Activated T-cell treated with anti-CD3 and anti-CD28 coated beads, Interleukin-2, amount 50 U/mL, for 1 hour (primary cell): ENCODE data around the gene PDRG1.
"Not testable (repeated sequence)": the region's sequence is repeated elsewhere in the genome, so short reads cannot be mapped to it uniquely, and the experiment has no call there.

ENCODE experiments used
- DNase-seq: peaks from one replicate; pipeline ENCODE4 v3.0.0-alpha.2; 2020

Gene PDRG1

DNA sequence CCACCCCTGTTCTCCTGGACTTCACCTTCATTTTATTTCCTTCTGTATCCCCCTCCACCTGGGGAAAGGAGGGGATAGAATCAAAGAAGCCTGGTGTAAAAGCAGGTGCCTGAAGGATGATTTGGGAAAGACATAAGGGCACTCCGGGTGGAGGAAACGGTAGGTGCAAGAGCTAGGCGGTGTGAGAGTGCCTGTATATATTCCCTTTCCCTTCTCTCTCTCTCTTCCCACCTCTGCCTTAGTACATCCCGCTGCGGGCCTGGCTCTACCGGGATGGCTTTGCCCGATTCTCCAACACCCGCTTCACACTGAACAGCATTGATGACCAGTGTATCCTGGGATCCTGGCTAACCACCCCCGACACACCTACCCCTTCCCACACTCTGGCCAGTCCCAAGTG is 26.2 kb downstream of the PDRG1 start:
- no peak for DNase-seq

DNA sequence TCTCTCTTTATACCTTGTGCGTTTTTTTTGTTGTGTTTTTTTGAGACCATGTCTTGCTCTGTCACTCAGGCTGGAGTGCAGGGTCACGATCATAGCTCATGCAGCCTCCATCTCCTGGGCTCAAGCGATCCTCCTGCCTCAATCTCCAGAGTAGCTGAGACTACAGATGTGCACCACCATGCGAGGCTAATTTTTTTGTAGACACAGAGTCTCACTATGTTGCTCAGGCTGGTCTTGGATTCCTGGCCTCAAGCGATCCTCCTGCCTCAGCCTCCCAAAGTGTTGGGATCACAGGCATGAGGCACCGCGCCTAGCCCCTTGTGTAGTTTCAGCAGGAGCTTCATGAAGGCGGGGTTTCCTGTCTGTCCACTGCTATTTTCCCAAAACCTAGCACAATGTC is 27.3 kb downstream of the PDRG1 start:
- no peak for DNase-seq

DNA sequence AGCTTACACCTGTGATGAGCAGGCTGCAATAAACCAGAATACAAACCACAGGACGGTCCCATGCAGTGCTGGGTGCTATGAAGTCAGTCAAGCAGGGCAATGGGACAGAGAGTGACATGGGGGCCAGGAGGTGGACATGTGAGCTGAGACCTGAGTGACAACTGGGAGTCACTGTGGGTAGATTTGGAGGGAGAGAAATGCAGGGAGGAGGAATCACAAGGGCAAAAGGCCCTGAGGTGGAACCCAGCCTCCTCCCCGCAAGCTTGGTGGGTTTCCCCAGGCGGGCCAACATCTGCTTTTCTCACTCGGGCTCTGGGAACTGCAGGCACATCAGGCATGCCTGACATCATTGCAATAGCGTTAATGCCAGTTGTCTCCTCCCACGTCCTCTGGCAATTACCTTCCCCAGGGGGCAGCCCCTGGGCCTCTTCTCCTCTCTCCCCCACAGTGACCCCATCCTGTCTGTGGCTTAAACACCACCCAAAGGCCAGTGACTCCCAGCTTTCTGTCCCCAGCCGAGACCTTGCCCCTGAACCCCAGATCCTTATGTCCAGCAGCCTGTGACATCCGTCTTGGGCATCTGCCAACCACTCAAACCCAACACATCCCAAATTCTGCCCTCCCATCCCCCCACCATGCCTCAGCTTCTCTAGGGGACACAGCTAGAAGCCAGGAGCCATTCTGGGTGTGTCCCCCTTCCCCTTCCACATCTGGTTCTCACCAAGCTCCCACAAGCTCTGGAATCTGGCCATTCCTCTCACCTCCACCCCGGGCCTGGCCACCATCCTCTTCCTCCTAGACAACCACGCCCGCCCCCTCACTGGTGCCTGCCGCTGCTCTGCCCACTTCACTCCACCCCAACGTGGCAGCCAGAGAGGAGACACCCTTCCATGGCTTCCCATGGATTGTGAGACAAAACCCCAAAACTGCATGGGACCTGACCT is 28.2 kb downstream of the PDRG1 start:
- DNase-seq: no peak

DNA sequence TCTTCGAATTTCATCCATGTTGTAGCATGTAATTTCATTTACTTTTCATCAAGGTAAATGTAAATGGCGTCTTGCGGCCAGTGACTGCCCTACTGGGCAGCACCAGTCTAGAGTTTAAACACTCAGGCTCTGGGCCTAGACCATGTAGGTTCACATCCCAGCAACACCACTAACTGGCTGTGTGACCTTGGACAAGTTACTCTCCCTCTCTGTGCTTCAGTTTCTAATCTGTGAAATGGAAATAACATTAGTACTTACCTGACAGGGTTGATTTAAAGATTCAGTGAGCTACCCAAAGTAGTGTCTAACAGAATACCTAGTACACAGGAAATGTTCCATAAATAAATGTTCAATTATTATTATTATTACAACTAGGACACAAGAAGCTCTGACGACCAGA is 29.3 kb downstream of the PDRG1 start:
- DNase-seq: no peak

- no peak for DNase-seq
Measured at GRCh38 chr20:31922181-31922580, 29.7 kb downstream of the PDRG1 start.

DNA sequence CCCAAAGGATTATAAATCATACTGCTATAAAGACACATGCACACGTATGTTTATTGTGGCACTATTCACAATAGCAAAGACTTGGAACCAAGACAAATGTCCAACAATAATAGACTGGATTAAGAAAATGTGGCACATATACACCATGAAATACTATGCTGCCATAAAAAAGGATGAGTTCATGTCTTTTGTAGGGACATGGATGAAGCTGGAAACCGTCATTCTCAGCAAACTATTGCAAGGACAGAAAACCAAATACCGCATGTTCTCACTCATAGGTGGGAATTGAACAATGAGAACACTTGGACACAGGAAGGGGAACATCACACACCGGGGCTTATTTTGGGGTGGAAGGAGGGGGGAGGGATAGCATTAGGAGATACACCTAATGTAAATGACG is 30.4 kb downstream of the PDRG1 start:
- not testable (repeated sequence) for DNase-seq

- no peak for DNase-seq
Measured at GRCh38 chr20:31920275-31920855, 31.5 kb downstream of the PDRG1 start.

DNA sequence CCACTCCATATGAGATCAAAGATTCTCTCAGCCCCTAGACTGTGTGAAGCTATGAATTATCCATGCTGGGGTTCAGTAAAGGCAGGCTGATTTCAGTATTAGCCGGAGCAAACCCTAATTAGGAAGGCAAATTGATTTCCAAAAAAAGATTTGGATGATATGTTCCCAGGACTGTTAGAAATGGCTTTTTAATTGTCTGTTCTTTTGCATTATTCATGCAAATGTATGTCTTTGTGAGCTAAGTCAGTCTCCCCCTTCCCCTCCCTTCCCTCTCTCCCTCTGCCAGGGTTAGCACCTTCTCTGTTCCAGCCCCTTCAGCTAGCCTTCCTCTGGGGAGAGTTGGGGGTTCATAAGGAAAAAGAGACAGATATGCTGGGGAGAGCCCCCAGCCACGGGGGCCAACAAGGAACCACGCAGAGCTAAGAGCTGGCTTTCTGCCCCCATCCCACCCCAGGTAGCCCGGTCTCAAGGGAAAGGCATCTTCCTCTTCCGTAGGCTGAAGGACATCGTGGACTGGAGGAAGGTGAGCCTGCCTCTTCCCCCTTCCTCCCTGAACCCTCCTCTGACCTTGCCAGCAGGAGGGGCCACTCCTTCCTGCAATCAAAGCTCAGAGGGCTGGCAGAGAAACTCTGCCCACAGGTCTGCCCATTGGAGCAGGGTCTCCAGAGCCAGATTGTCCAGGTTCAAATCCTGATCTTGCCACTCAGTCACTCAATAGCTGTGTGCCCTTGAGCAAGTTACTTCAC is 32.3 kb downstream of the PDRG1 start:
- no peak for DNase-seq

DNA sequence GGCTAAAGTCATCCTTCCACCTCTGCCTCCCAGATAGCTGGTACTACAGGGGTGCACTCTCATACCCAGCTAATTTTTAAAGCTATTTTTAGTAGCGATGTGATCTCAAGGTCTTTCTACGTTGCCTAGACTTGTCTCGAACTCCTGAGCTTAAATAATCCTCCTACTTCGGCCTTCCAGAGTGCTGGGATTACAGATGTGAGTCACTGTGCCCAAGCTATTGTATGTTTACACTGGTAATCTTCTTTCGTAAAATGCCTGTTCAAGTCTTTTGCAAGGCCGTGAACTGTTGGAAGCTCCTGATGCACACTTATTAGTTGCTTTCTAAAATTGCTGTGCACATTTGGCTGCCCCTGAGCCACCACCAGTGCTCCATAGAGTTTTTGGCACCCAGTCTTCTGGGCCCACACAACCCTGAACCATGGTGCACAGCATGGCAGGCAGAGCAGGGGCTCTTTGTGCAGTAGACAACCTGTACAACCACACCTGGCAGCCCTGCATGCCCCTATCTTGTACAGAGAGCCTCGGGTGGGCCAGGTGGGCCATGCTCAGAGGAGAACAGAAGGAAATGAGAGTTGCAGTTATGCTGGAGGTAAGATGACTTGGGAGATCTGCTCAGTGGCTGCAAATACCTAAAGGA is 33.3 kb downstream of the PDRG1 start:
- no peak for DNase-seq

DNA sequence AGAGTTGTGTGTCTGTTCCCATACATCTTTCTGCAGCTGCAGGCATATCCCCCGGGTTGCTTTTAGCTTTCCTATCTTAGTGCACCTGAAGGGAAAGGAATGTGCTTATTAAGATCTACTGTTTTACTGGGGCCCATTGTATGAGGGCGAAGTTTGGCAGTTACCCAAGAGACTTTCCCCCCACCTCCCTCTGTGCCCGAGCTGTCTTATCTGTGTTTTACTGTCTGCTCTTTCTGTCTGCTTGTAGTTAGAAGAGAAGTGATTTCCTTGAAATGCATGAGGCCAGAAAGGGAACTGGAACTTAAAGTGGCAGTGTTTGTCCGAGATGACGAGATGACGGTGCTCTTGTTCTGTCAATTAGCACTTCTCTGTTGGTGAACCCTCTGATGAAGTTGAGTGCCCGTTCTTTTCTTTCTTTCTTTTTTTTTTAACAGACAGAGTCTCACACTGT is 33.9 kb downstream of the PDRG1 start:
- DNase-seq: not testable (repeated sequence)

GRCh38 chr20:31916708-31917107 is 35.1 kb downstream of the PDRG1 start:
- no peak for DNase-seq

- DNase-seq: no peak
Measured at GRCh38 chr20:31915491-31916280, 36.2 kb downstream of the PDRG1 start.

GRCh38 chr20:31914170-31914569 is 37.7 kb downstream of the PDRG1 start:
- DNase-seq: no peak

- DNase-seq: no peak
Measured at GRCh38 chr20:31913431-31914157, 38.3 kb downstream of the PDRG1 start.

DNA sequence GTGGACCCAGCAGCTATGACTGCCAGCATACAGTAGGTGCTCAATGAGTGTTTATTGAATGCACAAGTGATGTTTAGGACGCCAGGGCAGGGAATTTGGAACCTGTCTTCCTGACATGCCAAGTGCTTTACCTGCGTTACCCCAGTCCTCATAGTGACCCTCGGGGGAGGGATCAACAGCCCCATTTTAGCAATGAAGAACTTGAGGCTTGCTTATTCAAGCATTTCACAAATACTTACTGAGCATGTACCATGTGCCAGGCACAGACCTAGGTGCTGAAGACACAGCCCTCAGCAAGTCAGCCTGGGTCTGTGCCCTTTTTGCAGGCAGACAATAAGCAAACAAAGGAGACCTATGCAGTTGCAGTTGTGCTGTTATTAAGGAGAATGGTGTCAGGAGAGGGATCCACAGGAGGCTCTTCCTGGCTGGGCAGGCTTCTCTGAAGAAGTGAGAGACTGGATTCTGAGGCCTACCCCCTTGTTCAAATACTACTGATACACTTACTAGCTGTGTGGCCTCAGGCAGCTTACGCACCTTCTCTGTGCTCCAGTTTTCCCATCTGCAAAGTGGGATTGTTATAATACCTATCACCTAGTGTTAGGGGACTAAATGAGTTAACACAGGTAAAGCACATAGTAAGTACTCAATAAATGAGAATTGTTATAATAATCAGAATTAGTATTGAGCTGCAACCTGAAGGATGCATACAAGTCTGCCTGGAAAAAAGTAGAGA is 41.6 kb downstream of the PDRG1 start:
- no peak for DNase-seq

DNA sequence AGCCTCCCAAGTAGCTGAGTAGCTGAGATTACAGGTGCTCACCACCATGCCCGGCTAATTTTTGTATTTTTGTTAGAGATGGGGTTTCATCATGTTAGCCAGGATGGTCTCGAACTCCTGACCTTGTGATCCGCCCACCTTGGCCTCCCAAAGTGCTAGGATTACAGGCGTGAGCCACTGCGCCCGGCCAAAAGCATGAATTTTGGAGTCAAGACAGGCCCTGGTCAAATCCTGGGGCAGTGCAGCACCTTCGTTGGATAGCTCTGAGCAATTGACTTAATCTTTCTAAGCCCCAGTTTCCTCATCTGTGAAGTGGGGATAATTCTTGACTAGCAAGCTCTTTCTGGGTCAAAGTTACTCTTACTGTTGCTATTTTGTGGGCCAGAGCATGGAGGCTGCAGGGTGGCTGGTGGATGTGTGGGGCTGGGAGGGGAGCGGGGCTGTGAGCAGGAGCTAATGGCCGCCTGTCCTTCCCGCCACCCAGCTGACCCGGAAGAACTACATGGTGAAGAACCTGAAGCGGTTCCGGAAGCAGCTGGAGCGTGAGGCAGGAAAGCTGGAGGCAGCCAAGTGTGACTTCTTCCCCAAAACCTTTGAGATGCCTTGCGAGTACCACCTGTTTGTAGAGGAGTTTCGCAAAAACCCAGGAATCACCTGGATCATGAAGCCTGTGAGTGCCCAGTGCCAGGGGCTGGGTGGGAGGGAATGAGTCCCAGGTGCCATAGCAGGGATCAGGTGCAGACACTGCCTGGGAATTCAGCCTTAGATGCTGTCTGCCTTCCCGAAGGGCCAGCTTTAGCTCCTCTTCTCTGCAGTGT is 42.4 kb downstream of the PDRG1 start:
- DNase-seq: no peak

GRCh38 chr20:31908424-31908823 is 43.4 kb downstream of the PDRG1 start:
- DNase-seq: no peak

GRCh38 chr20:31908016-31908415 is 43.8 kb downstream of the PDRG1 start:
- no peak for DNase-seq

DNA sequence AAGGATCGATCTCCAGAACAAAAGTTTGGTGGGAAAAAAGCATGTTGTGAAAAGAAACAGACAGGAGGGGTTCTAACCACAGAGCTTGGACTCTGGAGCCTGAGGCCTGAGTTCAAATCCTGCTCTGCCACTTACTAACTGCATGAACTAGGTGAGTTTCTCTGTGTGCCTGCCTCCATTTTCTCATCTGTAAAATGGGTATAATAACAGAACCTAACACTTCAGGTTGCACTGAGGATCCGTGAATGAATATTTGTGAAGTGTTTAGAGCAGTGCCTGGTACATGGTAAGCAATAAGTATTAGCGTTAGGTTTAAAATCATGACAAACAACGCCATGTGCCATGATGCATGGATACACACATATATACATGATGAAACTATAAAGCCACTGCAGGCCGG is 44.8 kb downstream of the PDRG1 start:
- no peak for DNase-seq

GRCh38 chr20:31906001-31906400 is 45.8 kb downstream of the PDRG1 start:
- DNase-seq: no peak
